GM23338 (cell line): ENCODE data around the gene HELZ. TPM values are rescaled to one million over a fixed set of nuclear protein-coding genes. Genes with fewer than 3 reads are reported as not detected.

Experiments used
- ATAC-seq: fragments of 200-7000 bp; cut with Tn5 transposase; 3 replicates; pipeline ENCODE4 v1.9.1; 2020
- DNase-seq: peaks from one replicate; pipeline ENCODE4 v3.0.0-alpha.2; 2015; ENCODE audit warnings: low spot score
- H2AFZ ChIP-seq: fragments of 200-600 bp; sonication (generic); 2 replicates; pipeline ENCODE4 v1.8.0; 2016; ENCODE audit warnings: antibody characterized with exemption, mild to moderate bottlenecking, moderate library complexity
- H3F3A ChIP-seq: fragments of 200-600 bp; sonication (generic); replicated peaks from 2 replicates; pipeline ENCODE4 v1.8.0; 2017; ENCODE audit warnings: antibody characterized with exemption, mixed run types, low read depth
- H3K27ac ChIP-seq: fragments of 200-600 bp; sonication (generic); 2 replicates; pipeline ENCODE4 v1.6.1; 2016; ENCODE audit warnings: low read depth
- H3K27me3 ChIP-seq: fragments of 200-600 bp; sonication (generic); 2 replicates; pipeline ENCODE4 v1.8.0; 2016; ENCODE audit warnings: mild to moderate bottlenecking, mixed run types, moderate library complexity; ENCODE audit not compliant: insufficient read depth
- H3K36me3 ChIP-seq: fragments of 200-600 bp; sonication (generic); 2 replicates; pipeline ENCODE4 v1.8.0; 2016; ENCODE audit warnings: mild to moderate bottlenecking; ENCODE audit not compliant: insufficient read depth
- H3K4me1 ChIP-seq: fragments of 200-600 bp; sonication (generic); 2 replicates; pipeline ENCODE4 v1.8.0; 2016; ENCODE audit warnings: mild to moderate bottlenecking, moderate library complexity; ENCODE audit not compliant: insufficient read depth
- H3K4me2 ChIP-seq: fragments of 200-600 bp; sonication (generic); 2 replicates; pipeline ENCODE4 v1.7.1; 2017; ENCODE audit warnings: mixed run types
- H3K4me3 ChIP-seq: fragments of 200-600 bp; sonication (generic); 2 replicates; pipeline ENCODE4 v1.6.1; 2016; ENCODE audit warnings: mixed run types
- H3K79me2 ChIP-seq: fragments of 200-600 bp; sonication (generic); replicated peaks from 2 replicates; pipeline ENCODE4 v1.8.0; 2017; ENCODE audit warnings: mild to moderate bottlenecking; ENCODE audit not compliant: insufficient read depth
- H3K9me2 ChIP-seq: fragments of 200-600 bp; sonication (generic); 2 replicates; pipeline ENCODE4 v1.8.0; 2017; ENCODE audit not compliant: insufficient read depth
- H4K20me1 ChIP-seq: fragments of 200-600 bp; sonication (generic); replicated peaks from 2 replicates; pipeline ENCODE4 v1.8.0; 2017; ENCODE audit warnings: mild to moderate bottlenecking; ENCODE audit not compliant: insufficient read depth
- H3K27ac Mint-ChIP-seq: 2 replicates; pipeline ENCODE4 v1.8.0; 2020; ENCODE audit warnings: inconsistent platforms, mild to moderate bottlenecking, moderate library complexity, mixed read lengths
- H3K27me3 Mint-ChIP-seq: 3 replicates; pipeline ENCODE4 v1.8.0; 2022; ENCODE audit warnings: low read depth, mild to moderate bottlenecking, moderate library complexity, mixed read lengths, inconsistent platforms; ENCODE audit not compliant: insufficient read depth, poor library complexity
- H3K36me3 Mint-ChIP-seq: 3 replicates; pipeline ENCODE4 v1.8.0; 2021; ENCODE audit warnings: low read depth, mild to moderate bottlenecking, inconsistent platforms, moderate library complexity, mixed read lengths
- H3K4me1 Mint-ChIP-seq: 3 replicates; pipeline ENCODE4 v1.8.0; 2020; ENCODE audit warnings: mild to moderate bottlenecking, inconsistent platforms, mixed read lengths
- H3K4me3 Mint-ChIP-seq: 3 replicates; pipeline ENCODE4 v1.8.0; 2021; ENCODE audit warnings: moderate library complexity, mild to moderate bottlenecking, inconsistent platforms, mixed read lengths
- H3K9me3 Mint-ChIP-seq: 3 replicates; pipeline ENCODE4 v1.8.0; 2020; ENCODE audit warnings: moderate library complexity, mild to moderate bottlenecking, inconsistent platforms, mixed read lengths
- CREB1 ChIP-seq: fragments of 250-450 bp; sonication (Bioruptor Pico); IDR thresholded peaks from 2 replicates; pipeline ENCODE4 v1.5.0; 2020; ENCODE audit warnings: low read depth, mild to moderate bottlenecking, moderate library complexity
- EZH2 ChIP-seq: fragments of 200-600 bp; sonication (generic); IDR thresholded peaks from one replicate; pipeline ENCODE4 v1.8.0; 2017; ENCODE audit warnings: antibody characterized with exemption, mild to moderate bottlenecking, low read depth; ENCODE audit not compliant: unreplicated experiment
- EZH2phosphoT487 ChIP-seq: fragments of 200-600 bp; sonication (generic); IDR thresholded peaks from one replicate; pipeline ENCODE4 v1.8.1; 2018; ENCODE audit warnings: antibody characterized with exemption; ENCODE audit not compliant: unreplicated experiment
- JUNB ChIP-seq: IDR thresholded peaks from one replicate; pipeline ENCODE4 v1.6.1; 2016; ENCODE audit warnings: antibody characterized with exemption; ENCODE audit not compliant: unreplicated experiment
- NANOG ChIP-seq: IDR thresholded peaks from 2 replicates; pipeline ENCODE4 v1.6.1; 2016; ENCODE audit warnings: antibody characterized with exemption, borderline replicate concordance
- POLR2AphosphoS5 ChIP-seq: IDR thresholded peaks from 2 replicates; pipeline ENCODE4 v1.6.1; 2016; ENCODE audit warnings: antibody characterized with exemption, low read depth
- STAT1 ChIP-seq: IDR thresholded peaks from one replicate; pipeline ENCODE4 v1.6.1; 2016; ENCODE audit warnings: antibody characterized with exemption; ENCODE audit not compliant: unreplicated experiment
- ZNF114 ChIP-seq: fragments of 250-450 bp; sonication (Bioruptor Pico); IDR thresholded peaks from 2 replicates; pipeline ENCODE4 v1.5.0; 2020; ENCODE audit warnings: mild to moderate bottlenecking, moderate library complexity
- ZNF331 ChIP-seq: fragments of 250-450 bp; sonication (Bioruptor Pico); IDR thresholded peaks from 2 replicates; pipeline ENCODE4 v1.5.0; 2020; ENCODE audit warnings: low read depth, mild to moderate bottlenecking, moderate library complexity
- polyA plus RNA-seq: library from polyadenylated mRNA; unstranded; fragments of >200 nt; fragmentation: Nextera tagmentation; extraction: Ambion mirVana; gene quantifications from 2 replicates; pipeline ENCODE4 v1.2.1, GENCODE V29; 2016
- total RNA-seq: library from RNA; depleted of rRNA; stranded (reverse); fragments of >200 nt; shearing (Covaris generic); gene quantifications from 2 replicates; pipeline ENCODE4 v1.2.3, GENCODE V29; 2014
- TF ChIP-seq, protein P1 (sequence below): IDR thresholded peaks from 2 replicates; pipeline ENCODE4 v1.6.1; 2016; ENCODE audit warnings: antibody characterized with exemption
- TF ChIP-seq, protein P2 (sequence below): IDR thresholded peaks from one replicate; pipeline ENCODE4 v1.6.1; 2018; ENCODE audit warnings: antibody characterized with exemption; ENCODE audit not compliant: unreplicated experiment
- TF ChIP-seq, protein P3 (sequence below), 2 experiments: fragments of 200-600 bp in 1 of 2; sonication (generic) in 1 of 2; conservative IDR thresholded peaks; 2 replicates each; pipeline versions ENCODE4 v1.5.1 to v1.6.1; 2016 to 2017; ENCODE audit warnings: antibody characterized with exemption in 2 of 2, low read depth in 2 of 2, mild to moderate bottlenecking in 2 of 2, moderate library complexity in 1 of 2

The HELZ gene
- total and polyA plus RNA-seq, 2 experiments from 2014 or later, result 38.9 to 62.0 TPM

DNA sequence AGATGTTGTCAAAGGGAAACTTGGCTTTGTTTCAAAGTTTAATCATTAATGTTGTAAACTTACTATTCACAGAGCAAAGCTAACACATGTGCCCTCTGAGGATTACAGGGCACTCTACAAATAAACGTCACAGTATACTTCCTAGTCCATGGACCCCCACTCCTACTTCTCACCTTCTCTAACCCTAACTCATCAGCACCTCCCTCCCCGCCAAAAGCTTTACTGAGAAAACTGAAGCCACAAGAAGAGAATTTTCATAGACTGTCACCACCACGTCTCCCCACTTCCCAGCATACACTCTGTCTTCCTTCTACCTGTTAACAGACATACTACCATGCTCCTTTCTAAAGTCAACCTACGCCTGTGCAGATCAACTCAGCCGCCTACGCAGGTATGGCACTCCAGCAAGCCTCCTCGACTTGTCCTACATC lies 29.0 kb downstream of the HELZ start:
- H3K36me3 ChIP-seq, result peaks cover 9% of the 10 kb centered on the region; the same call in 1 of the 2 replicates
- peaks cover 11% of the 10 kb centered on the region; the same call in 2 of the 3 replicates for H3K36me3 Mint-ChIP-seq
- H2AFZ ChIP-seq, result no peak overlapping the region
- no peak overlapping the region for H3K27ac ChIP-seq
- DNase-seq (no peak), ATAC-seq (no peak)
- H3K4me1 Mint-ChIP-seq, result peaks cover 3% of the 10 kb centered on the region; the same call in 1 of the 3 replicates
- H3K27ac Mint-ChIP-seq, result no peak overlapping the region
- H3K4me3 ChIP-seq, result no peak overlapping the region
- TF ChIP-seq CREB1 (CRISPR knock-in tag) (no peak), NANOG (no peak), ZNF331 (CRISPR knock-in tag) (no peak)
- TF ChIP-seq, protein P1, sequence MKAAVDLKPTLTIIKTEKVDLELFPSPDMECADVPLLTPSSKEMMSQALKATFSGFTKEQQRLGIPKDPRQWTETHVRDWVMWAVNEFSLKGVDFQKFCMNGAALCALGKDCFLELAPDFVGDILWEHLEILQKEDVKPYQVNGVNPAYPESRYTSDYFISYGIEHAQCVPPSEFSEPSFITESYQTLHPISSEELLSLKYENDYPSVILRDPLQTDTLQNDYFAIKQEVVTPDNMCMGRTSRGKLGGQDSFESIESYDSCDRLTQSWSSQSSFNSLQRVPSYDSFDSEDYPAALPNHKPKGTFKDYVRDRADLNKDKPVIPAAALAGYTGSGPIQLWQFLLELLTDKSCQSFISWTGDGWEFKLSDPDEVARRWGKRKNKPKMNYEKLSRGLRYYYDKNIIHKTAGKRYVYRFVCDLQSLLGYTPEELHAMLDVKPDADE, result no peak
- peaks cover 13% of the 10 kb centered on the region for H4K20me1 ChIP-seq
- no peaks in the 10 kb centered on the region for H3F3A ChIP-seq
- no peaks in the 10 kb centered on the region for H3K9me3 Mint-ChIP-seq
- H3K4me3 Mint-ChIP-seq, result no peak overlapping the region
- H3K27me3 ChIP-seq, result no peaks in the 10 kb centered on the region
- no peaks in the 10 kb centered on the region for H3K4me1 ChIP-seq
- H3K9me2 ChIP-seq, result no peaks in the 10 kb centered on the region
- no peak overlapping the region for H3K4me2 ChIP-seq
- H3K79me2 ChIP-seq, result peaks cover 17% of the 10 kb centered on the region
- no peaks in the 10 kb centered on the region for H3K27me3 Mint-ChIP-seq

DNA sequence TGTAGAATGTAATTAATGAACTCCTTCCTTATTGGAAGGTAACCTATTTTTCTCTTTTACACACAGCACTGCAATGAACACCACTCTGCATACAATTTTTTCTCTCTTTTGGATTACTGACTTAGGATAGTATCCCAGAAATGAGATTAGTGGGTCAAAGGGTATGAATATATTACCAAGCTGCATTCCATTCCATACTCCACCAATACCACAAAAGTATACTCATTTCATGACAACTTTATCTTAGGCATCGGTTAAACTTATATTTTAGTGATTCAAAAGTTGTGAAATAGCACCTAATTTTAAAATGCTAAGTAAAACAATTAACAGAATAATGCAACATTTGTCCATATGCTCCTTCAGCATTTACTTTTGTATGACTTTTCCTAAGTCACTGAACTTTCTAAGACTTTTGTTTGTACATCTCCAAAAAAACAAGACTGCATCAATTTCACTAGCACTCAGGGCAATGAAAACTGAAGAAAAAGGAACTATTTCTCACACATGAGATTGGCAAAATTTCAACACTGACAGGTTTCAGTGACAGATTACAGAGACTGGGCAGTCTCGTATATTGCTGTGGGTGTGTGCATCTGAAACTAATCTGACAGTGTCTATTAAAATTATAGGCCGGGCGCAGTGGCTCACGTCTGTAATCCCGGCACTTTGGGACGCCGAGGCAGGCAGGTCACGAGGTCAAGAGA lies 32.1 kb downstream of the HELZ start:
- Histone ChIP-seq H2AFZ (no peak overlapping the region), H3K9me2 (no peaks in the 10 kb centered on the region), H3K79me2 (peaks cover 8% of the 10 kb centered on the region), H3K27me3 (no peaks in the 10 kb centered on the region), H3K4me1 (no peaks in the 10 kb centered on the region), H3K36me3 (0 out of 2 replicates have a peak, but pooled peaks cover under 1% of the 10 kb centered on the region), H3F3A (no peaks in the 10 kb centered on the region), H4K20me1 (no peaks in the 10 kb centered on the region; the same call in 1 of the 2 replicates), H3K27ac (peak overlapping the region; percentile 35; the same call in 1 of the 2 replicates), H3K4me3 (no peak overlapping the region), H3K4me2 (no peak overlapping the region)
- DNase-seq, result no peak
- Mint-ChIP-seq H3K4me3 (no peak overlapping the region), H3K9me3 (no peaks in the 10 kb centered on the region), H3K36me3 (peaks cover 6% of the 10 kb centered on the region; the same call in 1 of the 3 replicates), H3K27me3 (no peaks in the 10 kb centered on the region), H3K4me1 (peaks cover 3% of the 10 kb centered on the region; the same call in 1 of the 3 replicates), H3K27ac (peak overlapping the region; percentile 64; the same call in 1 of the 2 replicates)
- ATAC-seq, result no peak
- no peak for TF ChIP-seq EZH2
- no peak for TF ChIP-seq CREB1 (CRISPR knock-in tag)
- no peak for TF ChIP-seq ZNF331 (CRISPR knock-in tag)
- TF ChIP-seq EZH2phosphoT487, result no peak
- no peak for TF ChIP-seq STAT1
- TF ChIP-seq, protein P2, sequence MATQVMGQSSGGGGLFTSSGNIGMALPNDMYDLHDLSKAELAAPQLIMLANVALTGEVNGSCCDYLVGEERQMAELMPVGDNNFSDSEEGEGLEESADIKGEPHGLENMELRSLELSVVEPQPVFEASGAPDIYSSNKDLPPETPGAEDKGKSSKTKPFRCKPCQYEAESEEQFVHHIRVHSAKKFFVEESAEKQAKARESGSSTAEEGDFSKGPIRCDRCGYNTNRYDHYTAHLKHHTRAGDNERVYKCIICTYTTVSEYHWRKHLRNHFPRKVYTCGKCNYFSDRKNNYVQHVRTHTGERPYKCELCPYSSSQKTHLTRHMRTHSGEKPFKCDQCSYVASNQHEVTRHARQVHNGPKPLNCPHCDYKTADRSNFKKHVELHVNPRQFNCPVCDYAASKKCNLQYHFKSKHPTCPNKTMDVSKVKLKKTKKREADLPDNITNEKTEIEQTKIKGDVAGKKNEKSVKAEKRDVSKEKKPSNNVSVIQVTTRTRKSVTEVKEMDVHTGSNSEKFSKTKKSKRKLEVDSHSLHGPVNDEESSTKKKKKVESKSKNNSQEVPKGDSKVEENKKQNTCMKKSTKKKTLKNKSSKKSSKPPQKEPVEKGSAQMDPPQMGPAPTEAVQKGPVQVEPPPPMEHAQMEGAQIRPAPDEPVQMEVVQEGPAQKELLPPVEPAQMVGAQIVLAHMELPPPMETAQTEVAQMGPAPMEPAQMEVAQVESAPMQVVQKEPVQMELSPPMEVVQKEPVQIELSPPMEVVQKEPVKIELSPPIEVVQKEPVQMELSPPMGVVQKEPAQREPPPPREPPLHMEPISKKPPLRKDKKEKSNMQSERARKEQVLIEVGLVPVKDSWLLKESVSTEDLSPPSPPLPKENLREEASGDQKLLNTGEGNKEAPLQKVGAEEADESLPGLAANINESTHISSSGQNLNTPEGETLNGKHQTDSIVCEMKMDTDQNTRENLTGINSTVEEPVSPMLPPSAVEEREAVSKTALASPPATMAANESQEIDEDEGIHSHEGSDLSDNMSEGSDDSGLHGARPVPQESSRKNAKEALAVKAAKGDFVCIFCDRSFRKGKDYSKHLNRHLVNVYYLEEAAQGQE, result no peak
- TF ChIP-seq, protein P1, result no peak
- no peak for TF ChIP-seq NANOG
- no peak for TF ChIP-seq POLR2AphosphoS5
- TF ChIP-seq ZNF114 (CRISPR knock-in tag), result no peak
- TF ChIP-seq, protein P3, sequence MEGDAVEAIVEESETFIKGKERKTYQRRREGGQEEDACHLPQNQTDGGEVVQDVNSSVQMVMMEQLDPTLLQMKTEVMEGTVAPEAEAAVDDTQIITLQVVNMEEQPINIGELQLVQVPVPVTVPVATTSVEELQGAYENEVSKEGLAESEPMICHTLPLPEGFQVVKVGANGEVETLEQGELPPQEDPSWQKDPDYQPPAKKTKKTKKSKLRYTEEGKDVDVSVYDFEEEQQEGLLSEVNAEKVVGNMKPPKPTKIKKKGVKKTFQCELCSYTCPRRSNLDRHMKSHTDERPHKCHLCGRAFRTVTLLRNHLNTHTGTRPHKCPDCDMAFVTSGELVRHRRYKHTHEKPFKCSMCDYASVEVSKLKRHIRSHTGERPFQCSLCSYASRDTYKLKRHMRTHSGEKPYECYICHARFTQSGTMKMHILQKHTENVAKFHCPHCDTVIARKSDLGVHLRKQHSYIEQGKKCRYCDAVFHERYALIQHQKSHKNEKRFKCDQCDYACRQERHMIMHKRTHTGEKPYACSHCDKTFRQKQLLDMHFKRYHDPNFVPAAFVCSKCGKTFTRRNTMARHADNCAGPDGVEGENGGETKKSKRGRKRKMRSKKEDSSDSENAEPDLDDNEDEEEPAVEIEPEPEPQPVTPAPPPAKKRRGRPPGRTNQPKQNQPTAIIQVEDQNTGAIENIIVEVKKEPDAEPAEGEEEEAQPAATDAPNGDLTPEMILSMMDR (conservative IDR thresholded peaks at IDR 0.05; ENCODE audit: low read depth in 2 of 2), result no peak
- no peak for TF ChIP-seq JUNB
